Right atrium auricular region (tissue), 2 donors: Measurements from ENCODE around the gene CEACAM19. TPM values are rescaled to one million over a fixed set of nuclear protein-coding genes. Genes with fewer than 3 reads are reported as not detected.
"Not testable (repeated sequence)": the region's sequence is repeated elsewhere in the genome, so short reads cannot be mapped to it uniquely, and the experiment has no call there.

Experiments used
- DNase-seq: peaks from one replicate; pipeline ENCODE4 v3.0.0-alpha.2; 2019; ENCODE audit warnings: low spot score
- H3K27ac ChIP-seq, 2 donors: fragments of 200-600 bp; sonication (generic); 1 replicate in 1 of 2; 2 replicates in 1 of 2; pipeline ENCODE4 v1.5.1; 2016 to 2019
- H3K27me3 ChIP-seq, 2 donors: fragments of 200-600 bp; sonication (generic); one replicate each; pipeline versions ENCODE4 v1.5.1 to v1.6.0; 2017 to 2019
- H3K36me3 ChIP-seq: fragments of 200-600 bp; sonication (generic); one replicate; pipeline ENCODE4 v1.5.1; 2016
- H3K4me1 ChIP-seq, 2 donors: fragments of 200-600 bp; sonication (generic); one replicate each; pipeline versions ENCODE4 v1.5.1 to v1.6.0; 2017 to 2019
- H3K4me3 ChIP-seq, 2 donors: fragments of 200-600 bp; sonication (generic); 1 replicate in 1 of 2; 2 replicates in 1 of 2; pipeline ENCODE4 v1.5.1; 2017 to 2019; ENCODE audit warnings: mild to moderate bottlenecking in 1 of 2, moderate library complexity in 1 of 2
- H3K9me3 ChIP-seq, 2 donors: fragments of 200-600 bp; sonication (generic); one replicate each; pipeline ENCODE4 v1.5.1; 2019
- total RNA-seq, 2 donors: library from RNA; depleted of rRNA; stranded (reverse); fragments of >200 nt; gene quantifications; one replicate each; pipeline ENCODE4 v1.1.0, GENCODE V29; 2016
- TF ChIP-seq, protein P1 (sequence below), 2 donors: fragments of 200-600 bp; sonication (generic); IDR thresholded peaks; one replicate each; pipeline ENCODE4 v1.5.1; 2019; ENCODE audit warnings: antibody characterized with exemption in 2 of 2

CEACAM19 gene
- total RNA-seq, 2 donors from 2014 or later, result 2.3 to 3.1 TPM

DNA sequence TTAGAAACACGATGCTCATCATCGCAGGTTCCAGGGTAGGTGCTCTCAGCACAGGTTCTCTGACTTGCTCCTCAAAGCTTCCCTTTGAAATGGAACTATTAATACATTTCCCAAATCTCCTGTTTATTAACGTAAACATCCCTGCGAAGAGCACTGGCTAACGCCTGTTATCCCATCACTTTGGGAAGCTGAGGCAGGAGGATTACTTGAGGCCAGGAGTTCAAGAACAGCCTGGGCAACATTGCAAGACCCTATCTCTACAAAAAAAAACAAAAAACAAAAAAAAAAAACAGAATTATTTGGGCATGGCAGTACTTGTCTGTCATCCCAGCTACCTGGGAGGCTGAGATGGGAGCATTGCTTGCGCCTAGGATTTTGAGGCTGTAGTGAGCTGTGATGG, 46.3 kb downstream of the CEACAM19 start:
- no peak for DNase-seq
- H3K36me3 ChIP-seq, result no peaks in the 10 kb centered on the region
- TF ChIP-seq, protein P1, sequence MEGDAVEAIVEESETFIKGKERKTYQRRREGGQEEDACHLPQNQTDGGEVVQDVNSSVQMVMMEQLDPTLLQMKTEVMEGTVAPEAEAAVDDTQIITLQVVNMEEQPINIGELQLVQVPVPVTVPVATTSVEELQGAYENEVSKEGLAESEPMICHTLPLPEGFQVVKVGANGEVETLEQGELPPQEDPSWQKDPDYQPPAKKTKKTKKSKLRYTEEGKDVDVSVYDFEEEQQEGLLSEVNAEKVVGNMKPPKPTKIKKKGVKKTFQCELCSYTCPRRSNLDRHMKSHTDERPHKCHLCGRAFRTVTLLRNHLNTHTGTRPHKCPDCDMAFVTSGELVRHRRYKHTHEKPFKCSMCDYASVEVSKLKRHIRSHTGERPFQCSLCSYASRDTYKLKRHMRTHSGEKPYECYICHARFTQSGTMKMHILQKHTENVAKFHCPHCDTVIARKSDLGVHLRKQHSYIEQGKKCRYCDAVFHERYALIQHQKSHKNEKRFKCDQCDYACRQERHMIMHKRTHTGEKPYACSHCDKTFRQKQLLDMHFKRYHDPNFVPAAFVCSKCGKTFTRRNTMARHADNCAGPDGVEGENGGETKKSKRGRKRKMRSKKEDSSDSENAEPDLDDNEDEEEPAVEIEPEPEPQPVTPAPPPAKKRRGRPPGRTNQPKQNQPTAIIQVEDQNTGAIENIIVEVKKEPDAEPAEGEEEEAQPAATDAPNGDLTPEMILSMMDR (IDR thresholded peaks at IDR 0.05), result no peak
- peaks cover 0 to 6% of the 10 kb centered on the region in 2 donors for H3K9me3 ChIP-seq
- H3K4me3 ChIP-seq, result no peak overlapping the region
- H3K4me1 ChIP-seq, result peaks cover 0 to 34% of the 10 kb centered on the region in 2 donors
- H3K27ac ChIP-seq, result peak overlapping the region; percentile 76 to 81
- H3K27me3 ChIP-seq, result no peaks in the 10 kb centered on the region

DNA sequence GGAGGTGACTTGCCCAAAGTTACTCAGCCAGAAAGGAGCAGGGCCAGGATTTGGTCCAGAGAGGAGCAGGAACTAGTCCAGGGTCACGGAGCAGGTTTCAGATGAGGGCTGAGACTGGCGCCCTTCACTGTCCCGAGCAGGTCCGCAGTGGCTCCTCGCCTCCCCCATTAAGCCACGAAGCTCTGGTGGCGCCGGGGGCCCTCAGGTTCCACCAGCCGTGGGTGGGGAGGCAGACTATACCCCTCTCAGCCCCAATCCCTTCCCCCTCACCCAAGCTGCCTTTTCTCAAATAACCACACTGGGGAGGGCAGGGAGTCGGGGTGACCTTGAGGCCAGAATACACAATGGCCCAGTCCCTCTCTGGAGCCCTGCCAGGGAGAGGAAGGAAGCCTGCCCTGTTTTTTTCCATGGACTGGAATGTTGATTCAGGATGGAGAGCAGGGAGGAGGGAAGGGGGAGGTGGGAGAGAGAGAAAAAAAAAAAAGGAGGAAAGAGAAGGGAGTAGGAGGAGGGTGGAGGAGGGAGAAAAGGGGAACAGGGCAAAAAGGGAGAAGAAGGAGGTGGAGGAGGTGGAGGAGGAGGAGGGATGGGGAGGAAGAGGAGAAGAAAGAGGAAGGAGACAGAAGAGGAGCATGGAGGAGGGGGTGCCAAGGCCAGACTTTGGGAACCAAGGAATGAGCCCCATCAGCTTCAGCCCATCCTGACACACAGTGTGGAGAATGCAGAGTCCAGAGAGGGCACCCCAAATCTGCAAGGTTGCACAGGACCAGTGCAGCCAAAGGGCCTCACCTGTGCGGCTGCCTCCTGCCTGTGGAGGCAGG, 47.4 kb downstream of the CEACAM19 start:
- peak; percentile 88 for DNase-seq
- Histone ChIP-seq H3K4me1 (peaks cover 0 to 43% of the 10 kb centered on the region in 2 donors), H3K9me3 (peaks cover 0 to 6% of the 10 kb centered on the region in 2 donors), H3K27me3 (no peaks in the 10 kb centered on the region), H3K4me3 (peak overlapping the region in 1 of 2 donors; percentile 36), H3K27ac (peak overlapping the region; percentile 76 to 81), H3K36me3 (no peaks in the 10 kb centered on the region)
- TF ChIP-seq, protein P1 (IDR thresholded peaks at IDR 0.05), result no peak

DNA sequence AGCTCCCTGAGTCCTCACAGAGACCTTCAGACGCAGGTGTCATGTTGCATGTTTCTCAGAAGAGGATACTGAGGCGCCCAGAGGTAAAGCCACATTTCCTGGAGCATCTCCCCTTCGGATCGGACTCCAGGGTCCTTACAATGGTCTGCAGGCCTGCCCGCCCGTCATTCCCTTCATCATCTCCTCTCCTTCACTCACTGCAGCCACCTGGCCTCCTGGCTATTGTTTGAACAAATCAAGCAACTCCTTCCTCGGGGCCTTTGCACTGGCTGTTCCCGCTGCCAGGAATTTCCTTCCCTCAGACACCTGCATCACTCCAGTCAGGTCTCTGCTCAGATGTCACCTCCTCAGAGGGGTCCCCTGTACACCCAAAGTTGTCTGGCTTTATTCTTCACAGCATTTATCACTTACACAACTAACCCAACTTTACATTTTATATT, 48.0 kb downstream of the CEACAM19 start:
- Histone ChIP-seq H3K27ac (peak overlapping the region; percentile 76 to 81), H3K4me1 (peaks cover 0 to 50% of the 10 kb centered on the region in 2 donors)

DNA sequence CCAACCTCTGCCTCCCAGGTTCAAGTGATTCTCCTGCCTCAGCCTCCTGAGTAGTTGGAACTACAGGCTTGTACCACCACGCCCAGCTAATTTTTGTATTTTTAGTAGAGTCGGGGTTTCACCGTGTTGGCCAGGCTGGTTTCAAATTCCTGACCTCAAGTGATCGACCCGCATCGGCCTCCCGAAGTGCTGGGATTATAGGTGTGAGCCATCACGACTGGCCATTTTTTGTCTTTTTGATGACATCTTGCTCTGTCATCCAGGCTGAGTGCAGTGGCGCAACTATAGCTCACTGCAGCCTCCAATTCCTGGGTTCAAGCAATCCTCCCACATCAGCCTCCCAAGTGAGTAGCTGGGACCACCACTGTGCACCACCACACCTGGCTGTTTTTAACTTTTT, 49.1 kb downstream of the CEACAM19 start:
- not testable (repeated sequence) for H3K27me3 ChIP-seq, H3K4me3 ChIP-seq, H3K9me3 ChIP-seq, H3K36me3 ChIP-seq, DNase-seq, H3K27ac ChIP-seq
- peaks cover 0 to 61% of the 10 kb centered on the region in 2 donors for H3K4me1 ChIP-seq

More for the DNA sequence above, 48.0 kb downstream of the CEACAM19 start:
- no peaks in the 10 kb centered on the region for H3K27me3 ChIP-seq
- no peak for DNase-seq
- peaks cover 0 to 6% of the 10 kb centered on the region in 2 donors for H3K9me3 ChIP-seq
- no peak overlapping the region for H3K4me3 ChIP-seq
- H3K36me3 ChIP-seq, result no peaks in the 10 kb centered on the region
- TF ChIP-seq, protein P1 (IDR thresholded peaks at IDR 0.05), result no peak

DNA sequence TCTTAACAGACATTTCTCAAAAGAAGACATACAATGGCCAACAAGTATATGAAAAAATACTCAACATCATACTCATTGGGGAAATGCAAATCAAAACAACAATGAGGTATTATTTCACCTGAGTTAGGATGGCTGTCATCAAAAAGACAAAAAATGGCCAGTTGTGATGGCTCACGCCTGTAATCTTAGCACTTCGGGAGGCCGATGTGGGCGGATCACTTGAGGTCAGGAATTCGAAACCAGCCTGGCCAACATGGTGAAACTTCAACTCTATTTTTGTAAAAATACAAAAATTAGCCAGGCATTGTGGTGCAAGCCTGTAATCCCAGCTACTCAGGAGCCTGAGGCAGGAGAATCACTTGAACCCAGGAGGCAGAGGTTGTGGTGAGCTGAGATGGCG, 49.7 kb downstream of the CEACAM19 start:
- TF ChIP-seq, protein P1 (IDR thresholded peaks at IDR 0.05), result no peak
- Histone ChIP-seq H3K27ac (no peak overlapping the region), H3K4me3 (no peak overlapping the region), H3K9me3 (no peaks in the 10 kb centered on the region), H3K27me3 (no peaks in the 10 kb centered on the region), H3K4me1 (peaks cover 0 to 64% of the 10 kb centered on the region in 2 donors), H3K36me3 (no peaks in the 10 kb centered on the region)
- no peak for DNase-seq

DNA sequence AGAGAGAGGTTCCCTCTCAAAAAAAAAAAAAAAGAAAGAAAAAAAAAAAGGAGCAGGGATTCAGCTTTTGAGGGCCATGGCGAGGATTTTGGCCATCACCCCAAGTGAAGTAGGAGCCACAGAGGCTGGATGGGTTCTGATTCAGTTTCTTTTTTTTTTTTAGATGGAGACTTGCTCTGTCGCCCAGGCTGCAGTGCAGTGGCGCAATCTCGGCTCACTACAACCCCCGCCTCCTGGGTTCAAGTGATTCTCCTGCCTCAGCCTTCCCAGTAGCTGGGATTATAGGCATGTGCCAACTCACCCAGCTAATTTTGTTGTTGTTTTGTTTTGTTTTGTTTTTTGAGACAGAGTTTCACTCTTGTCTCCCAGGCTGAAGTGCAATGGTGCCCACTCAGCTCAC, 50.1 kb downstream of the CEACAM19 start:
- H3K9me3 ChIP-seq, DNase-seq, H3K4me3 ChIP-seq, H3K36me3 ChIP-seq, H3K27me3 ChIP-seq, H3K27ac ChIP-seq: not testable (repeated sequence)
- peaks cover 0 to 64% of the 10 kb centered on the region in 2 donors for H3K4me1 ChIP-seq
